ENCODE data around the gene CHD9.

GRCh38 chr16:53087101-53087500 is 32.3 kb downstream of the CHD9 start:
- TF ChIP-seq CTCF (conservative IDR thresholded peaks at IDR 0.05) (no peak), ZFX (IDR thresholded peaks at IDR 0.05) (no peak)

Data from C4-2B (cell line).